ENCODE results near the gene FUZ. TPM values are rescaled to one million over a fixed set of nuclear protein-coding genes. Genes with fewer than 3 reads are reported as not detected.

The FUZ gene
- total and polyA plus RNA-seq, 12 donors = 7.6 to 72.5 (median 45.7) TPM

DNA sequence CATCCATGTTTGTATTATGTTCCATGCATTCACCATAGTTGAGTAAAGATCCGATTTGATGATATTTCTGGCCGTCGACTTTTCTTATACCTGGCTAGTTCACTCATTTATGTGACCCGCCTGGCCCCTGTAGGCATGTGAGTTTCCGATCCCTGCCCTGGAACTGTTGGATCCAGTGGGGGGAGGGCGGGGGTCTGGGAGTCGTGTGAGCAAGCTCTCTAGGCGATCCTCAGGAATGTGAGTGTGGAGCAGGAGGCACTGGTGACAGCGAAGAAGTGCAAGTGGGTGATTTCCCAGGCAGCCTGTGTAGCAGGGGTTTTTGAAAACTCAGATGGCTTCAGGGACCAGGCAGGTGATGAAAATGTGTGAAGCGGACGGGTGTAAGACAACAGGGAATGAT is 27.2 kb upstream of the FUZ start:
- H3K27me3 ChIP-seq = no peaks in the 10 kb centered on the region
- intact Hi-C loops (cut with DNase I) = no loop called here
- H3K36me3 ChIP-seq (replicated peaks in 1 of 2) = peaks cover 0 to 43% of the 10 kb centered on the region in 2 donors
- no peak for TF ChIP-seq POLR2A (IDR thresholded peaks at IDR 0.05)
- TF ChIP-seq CTCF (IDR thresholded peaks at IDR 0.05) = no peak
- no peaks in the 10 kb centered on the region for H3K4me1 ChIP-seq (replicated peaks in 1 of 2)
- no peak overlapping the region for H3K27ac ChIP-seq
- H3K9me3 ChIP-seq (replicated peaks in 1 of 3) = no peaks in the 10 kb centered on the region
- H3K4me3 ChIP-seq = no peak overlapping the region
- WGBS, 4 donors = 90 to 93% (median 91%) methylated on average over 11 of the region's 11 CpGs
- DNase-seq = no peak

DNA sequence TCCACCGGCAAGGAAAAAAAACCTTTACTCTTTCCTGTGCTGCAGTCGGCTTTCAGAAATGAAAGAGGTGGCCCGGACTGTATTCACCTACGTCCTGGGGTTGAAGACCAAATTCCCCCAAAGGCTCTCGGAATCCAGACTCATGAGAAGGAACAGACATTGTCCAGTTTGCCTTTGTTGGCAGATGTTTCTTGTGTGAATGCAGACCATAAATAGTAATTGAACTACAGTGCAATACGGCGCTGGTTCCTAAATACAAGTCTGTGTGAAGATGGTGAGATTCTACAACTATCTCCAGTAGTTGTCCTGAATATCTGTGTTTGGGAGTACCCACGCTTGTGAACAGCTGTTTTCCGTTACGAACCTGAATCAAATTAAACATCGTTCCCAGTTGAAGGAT is 26.6 kb upstream of the FUZ start:
- H3K9me3 ChIP-seq (replicated peaks in 1 of 3) = no peaks in the 10 kb centered on the region
- H3K36me3 ChIP-seq (replicated peaks in 1 of 2) = peaks cover 0 to 49% of the 10 kb centered on the region in 2 donors
- 92 to 94% (median 94%) methylated on average over 11 of the region's 11 CpGs for WGBS, 4 donors
- no peak overlapping the region for H3K4me3 ChIP-seq
- no peaks in the 10 kb centered on the region for H3K27me3 ChIP-seq
- no peak for TF ChIP-seq POLR2A (IDR thresholded peaks at IDR 0.05)
- no peak for TF ChIP-seq CTCF (IDR thresholded peaks at IDR 0.05)
- H3K4me1 ChIP-seq (replicated peaks in 1 of 2) = no peaks in the 10 kb centered on the region
- intact Hi-C loops (cut with DNase I) = no loop called here
- no peak overlapping the region for H3K27ac ChIP-seq
- no peak for DNase-seq

- Histone ChIP-seq H3K27me3 (no peaks in the 10 kb centered on the region), H3K9me3 (replicated peaks in 1 of 3) (no peaks in the 10 kb centered on the region), H3K4me1 (replicated peaks in 1 of 2) (no peaks in the 10 kb centered on the region), H3K36me3 (replicated peaks in 1 of 2) (peaks cover 0 to 56% of the 10 kb centered on the region in 2 donors), H3K4me3 (no peak overlapping the region), H3K27ac (no peak overlapping the region)
- DNase-seq = no peak
- WGBS, 4 donors = 90 to 94% (median 93%) methylated on average over 16 to 18 of the region's 18 CpGs
- intact Hi-C loops (cut with DNase I) = no loop called here
- TF ChIP-seq CTCF (IDR thresholded peaks at IDR 0.05) = no peak
- TF ChIP-seq POLR2A (IDR thresholded peaks at IDR 0.05) = no peak
Measured at GRCh38 chr19:49838885-49839588, 25.9 kb upstream of the FUZ start.

DNA sequence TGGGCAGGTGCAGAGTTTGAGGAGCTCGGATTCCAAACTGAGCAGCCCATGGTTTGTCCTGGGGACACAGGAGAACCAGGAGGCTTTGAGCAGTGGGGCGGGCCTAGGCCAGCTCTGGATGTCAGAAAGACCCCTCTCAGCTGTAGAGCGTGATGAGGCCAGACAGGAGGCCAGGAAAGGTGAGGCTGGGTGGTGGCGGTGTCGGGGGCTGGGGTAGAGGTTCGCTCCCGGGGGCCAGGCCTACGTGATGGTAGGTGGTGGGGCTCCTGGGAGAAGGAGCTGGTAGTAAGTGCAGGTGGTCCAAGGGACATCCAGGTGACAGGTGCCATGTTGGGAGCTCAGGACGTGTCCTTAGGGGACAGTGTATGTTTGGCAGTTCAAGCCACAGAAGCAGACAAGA is 24.3 kb upstream of the FUZ start:
- TF ChIP-seq POLR2A (IDR thresholded peaks at IDR 0.05) (no peak), CTCF (IDR thresholded peaks at IDR 0.05) (no peak)
- Histone ChIP-seq H3K36me3 (replicated peaks in 1 of 2) (peaks cover 0 to 72% of the 10 kb centered on the region in 2 donors), H3K4me3 (no peak overlapping the region), H3K9me3 (replicated peaks in 1 of 3) (no peaks in the 10 kb centered on the region), H3K27ac (no peak overlapping the region), H3K27me3 (no peaks in the 10 kb centered on the region), H3K4me1 (replicated peaks in 1 of 2) (no peaks in the 10 kb centered on the region)
- 93 to 97% (median 95%) methylated on average over 3 to 9 of the region's 9 CpGs for WGBS, 4 donors
- intact Hi-C loops (cut with DNase I) = no loop called here
- no peak for DNase-seq
